Body of pancreas (tissue), 4 donors: Measurements from ENCODE around the gene CCBE1.

Experiments used
- POLR2A ChIP-seq, 3 donors: fragments of 450-650 bp; IDR thresholded peaks; one replicate each; pipeline ENCODE4 v1.6.1; 2016; ENCODE audit warnings: antibody characterized with exemption in 3 of 3, mild to moderate bottlenecking in 2 of 3
- TF ChIP-seq, protein P1 (sequence below), 7 experiments: fragments of 450-650 bp in 4 of 7; fragments of 200-600 bp in 3 of 7; sonication (generic) in 3 of 7; IDR thresholded peaks; one replicate each; pipeline ENCODE4 v1.5.1; 2016 to 2019; ENCODE audit warnings: antibody characterized with exemption in 7 of 7

DNA sequence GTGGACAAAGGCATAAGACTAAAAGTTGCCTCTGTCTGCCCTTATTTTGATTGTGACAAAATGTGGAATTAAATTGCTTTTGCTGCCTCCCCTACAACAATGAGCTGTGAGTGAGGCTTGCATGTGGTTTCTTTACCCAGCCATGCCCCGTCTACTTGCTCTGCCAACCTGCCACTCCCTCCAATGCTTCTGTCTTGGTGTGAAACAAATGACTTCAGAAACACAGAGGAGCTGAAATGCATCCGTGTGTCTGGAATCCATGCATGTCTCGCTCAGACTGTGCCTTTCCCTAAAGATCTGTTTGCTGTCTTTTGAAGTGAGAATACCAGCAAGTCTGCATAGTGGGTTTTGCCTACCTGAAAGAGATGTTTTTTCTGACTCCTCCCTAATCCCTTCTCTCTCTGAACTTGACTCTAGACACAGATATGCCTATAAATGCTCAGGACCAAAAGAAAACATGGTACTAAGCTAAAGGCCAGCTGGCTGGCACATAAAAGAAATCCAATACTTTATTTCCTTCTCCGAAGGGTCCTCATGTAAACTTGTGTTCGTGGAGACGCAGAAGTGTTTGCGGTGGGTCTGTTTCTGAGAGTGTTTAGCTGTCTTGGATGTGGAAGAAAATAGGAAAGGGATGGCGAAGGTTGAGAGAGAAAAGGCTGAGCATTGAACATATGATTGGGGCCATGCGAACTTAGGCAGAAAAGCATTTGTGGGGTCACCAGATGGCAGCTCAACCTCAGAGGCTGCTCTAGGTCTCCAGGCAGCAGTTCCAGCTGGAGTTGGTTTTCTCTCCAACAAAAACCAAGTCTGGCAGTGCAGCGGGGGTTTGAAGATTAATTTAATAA lies 120.5 kb downstream of the CCBE1 start:
- TF ChIP-seq, protein P1, sequence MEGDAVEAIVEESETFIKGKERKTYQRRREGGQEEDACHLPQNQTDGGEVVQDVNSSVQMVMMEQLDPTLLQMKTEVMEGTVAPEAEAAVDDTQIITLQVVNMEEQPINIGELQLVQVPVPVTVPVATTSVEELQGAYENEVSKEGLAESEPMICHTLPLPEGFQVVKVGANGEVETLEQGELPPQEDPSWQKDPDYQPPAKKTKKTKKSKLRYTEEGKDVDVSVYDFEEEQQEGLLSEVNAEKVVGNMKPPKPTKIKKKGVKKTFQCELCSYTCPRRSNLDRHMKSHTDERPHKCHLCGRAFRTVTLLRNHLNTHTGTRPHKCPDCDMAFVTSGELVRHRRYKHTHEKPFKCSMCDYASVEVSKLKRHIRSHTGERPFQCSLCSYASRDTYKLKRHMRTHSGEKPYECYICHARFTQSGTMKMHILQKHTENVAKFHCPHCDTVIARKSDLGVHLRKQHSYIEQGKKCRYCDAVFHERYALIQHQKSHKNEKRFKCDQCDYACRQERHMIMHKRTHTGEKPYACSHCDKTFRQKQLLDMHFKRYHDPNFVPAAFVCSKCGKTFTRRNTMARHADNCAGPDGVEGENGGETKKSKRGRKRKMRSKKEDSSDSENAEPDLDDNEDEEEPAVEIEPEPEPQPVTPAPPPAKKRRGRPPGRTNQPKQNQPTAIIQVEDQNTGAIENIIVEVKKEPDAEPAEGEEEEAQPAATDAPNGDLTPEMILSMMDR (IDR thresholded peaks at IDR 0.05): no peak
- TF ChIP-seq POLR2A (IDR thresholded peaks at IDR 0.05): no peak
